Esophagus squamous epithelium (tissue), 4 donors: ENCODE results near the gene NNMT.

ENCODE experiments used
- CTCF ChIP-seq, 6 experiments: fragments of 450-650 bp in 4 of 6; fragments of 200-600 bp in 2 of 6; sonication (generic) in 2 of 6; IDR thresholded peaks; one replicate each; pipeline ENCODE4 v1.5.1; 2016 to 2019; ENCODE audit warnings: antibody characterized with exemption in 6 of 6, mild to moderate bottlenecking in 4 of 6, moderate library complexity in 4 of 6
- POLR2A ChIP-seq, 4 donors: fragments of 450-650 bp; IDR thresholded peaks; one replicate each; pipeline ENCODE4 v1.6.1; 2017; ENCODE audit warnings: antibody characterized with exemption in 4 of 4, mild to moderate bottlenecking in 4 of 4, moderate library complexity in 3 of 4

- TF ChIP-seq CTCF (IDR thresholded peaks at IDR 0.05), result no peak
- TF ChIP-seq POLR2A (IDR thresholded peaks at IDR 0.05), result no peak
Measured at GRCh38 chr11:114298710-114299109, 2.5 kb downstream of the NNMT start.
